Measurements from ENCODE around the gene PPP1R16B.
"Not testable (repeated sequence)": the region's sequence is repeated elsewhere in the genome, so short reads cannot be mapped to it uniquely, and the experiment has no call there.

DNA sequence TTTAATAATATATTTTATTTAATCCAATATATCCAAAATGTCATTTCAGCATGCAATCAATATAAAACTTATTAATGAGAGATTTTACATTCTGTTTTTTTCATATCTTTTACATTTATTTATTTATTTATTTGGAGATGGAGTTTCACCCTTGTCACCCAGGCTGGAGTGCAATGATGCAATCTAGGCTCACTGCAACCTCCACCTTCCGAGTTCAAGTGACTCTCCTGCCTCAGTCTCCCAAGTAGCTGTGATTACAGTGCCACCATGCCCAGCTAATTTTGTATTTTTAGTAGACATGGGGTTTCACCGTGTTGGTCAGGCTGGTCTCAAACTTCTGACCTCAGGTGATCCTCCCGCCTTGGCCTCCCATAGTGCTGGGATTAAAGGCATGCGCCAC is 54.4 kb downstream of the PPP1R16B start:
- TF ChIP-seq, protein P1, sequence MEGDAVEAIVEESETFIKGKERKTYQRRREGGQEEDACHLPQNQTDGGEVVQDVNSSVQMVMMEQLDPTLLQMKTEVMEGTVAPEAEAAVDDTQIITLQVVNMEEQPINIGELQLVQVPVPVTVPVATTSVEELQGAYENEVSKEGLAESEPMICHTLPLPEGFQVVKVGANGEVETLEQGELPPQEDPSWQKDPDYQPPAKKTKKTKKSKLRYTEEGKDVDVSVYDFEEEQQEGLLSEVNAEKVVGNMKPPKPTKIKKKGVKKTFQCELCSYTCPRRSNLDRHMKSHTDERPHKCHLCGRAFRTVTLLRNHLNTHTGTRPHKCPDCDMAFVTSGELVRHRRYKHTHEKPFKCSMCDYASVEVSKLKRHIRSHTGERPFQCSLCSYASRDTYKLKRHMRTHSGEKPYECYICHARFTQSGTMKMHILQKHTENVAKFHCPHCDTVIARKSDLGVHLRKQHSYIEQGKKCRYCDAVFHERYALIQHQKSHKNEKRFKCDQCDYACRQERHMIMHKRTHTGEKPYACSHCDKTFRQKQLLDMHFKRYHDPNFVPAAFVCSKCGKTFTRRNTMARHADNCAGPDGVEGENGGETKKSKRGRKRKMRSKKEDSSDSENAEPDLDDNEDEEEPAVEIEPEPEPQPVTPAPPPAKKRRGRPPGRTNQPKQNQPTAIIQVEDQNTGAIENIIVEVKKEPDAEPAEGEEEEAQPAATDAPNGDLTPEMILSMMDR (IDR thresholded peaks at IDR 0.05) = not testable (repeated sequence)
- not testable (repeated sequence) for TF ChIP-seq POLR2A, EP300 (IDR thresholded peaks at IDR 0.05)

All from ovary (tissue), 3 donors.